ENCODE results near the gene LCMT1. TPM values are rescaled to one million over a fixed set of nuclear protein-coding genes. Genes with fewer than 3 reads are reported as not detected.

Gene LCMT1
- total RNA-seq, 1 experiment from 2014 or later: 44.2 TPM

DNA sequence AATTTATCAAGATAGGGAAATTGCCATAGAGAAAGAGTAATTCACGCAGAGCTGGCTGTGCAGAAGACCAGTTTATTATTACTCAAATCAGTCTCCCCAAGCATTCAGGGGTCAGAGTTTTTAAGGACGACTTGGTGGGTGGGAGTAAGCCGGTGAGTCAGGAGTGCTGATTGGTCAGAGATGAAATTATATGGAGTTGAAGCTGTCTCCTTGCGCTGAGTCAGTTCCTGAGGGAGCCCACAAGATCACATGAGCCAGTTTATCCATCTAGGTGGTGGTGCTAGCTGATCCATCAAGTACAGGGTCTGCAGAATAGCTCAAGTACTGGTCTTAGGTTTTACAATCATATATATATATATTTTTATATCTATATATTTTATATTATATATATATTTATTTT lies 99.2 kb downstream of the LCMT1 start:
- no peak overlapping the region for H3K4me3 ChIP-seq (ENCODE audit: low read depth in 2 of 2, low read length in 2 of 2)
- no peak for ATAC-seq
- H3K36me3 ChIP-seq (ENCODE audit: control insufficient read depth, insufficient read depth, low read length): no peaks in the 10 kb centered on the region
- H3K27ac ChIP-seq (ENCODE audit: low read length): no peak overlapping the region
- no peaks in the 10 kb centered on the region for H3K27me3 ChIP-seq (ENCODE audit: control insufficient read depth, insufficient read depth, low read length)
- no TSS peak for BruUV-seq (replicated peaks)
- in situ Hi-C loops (cut with HindIII; ENCODE audit: low pct_unique_long_range_greater_than_20kb, low sequenced_read_pairs): no loop called here
- no peaks in the 10 kb centered on the region for H3K9me3 ChIP-seq (ENCODE audit: control insufficient read depth, insufficient read depth, low read depth, low read length)
- CTCF ChIA-PET: no interaction called here
- DNase-seq (ENCODE audit: low read depth, low spot score): no peak
- POLR2A ChIA-PET: no interaction called here
- TF ChIP-seq, protein P1, sequence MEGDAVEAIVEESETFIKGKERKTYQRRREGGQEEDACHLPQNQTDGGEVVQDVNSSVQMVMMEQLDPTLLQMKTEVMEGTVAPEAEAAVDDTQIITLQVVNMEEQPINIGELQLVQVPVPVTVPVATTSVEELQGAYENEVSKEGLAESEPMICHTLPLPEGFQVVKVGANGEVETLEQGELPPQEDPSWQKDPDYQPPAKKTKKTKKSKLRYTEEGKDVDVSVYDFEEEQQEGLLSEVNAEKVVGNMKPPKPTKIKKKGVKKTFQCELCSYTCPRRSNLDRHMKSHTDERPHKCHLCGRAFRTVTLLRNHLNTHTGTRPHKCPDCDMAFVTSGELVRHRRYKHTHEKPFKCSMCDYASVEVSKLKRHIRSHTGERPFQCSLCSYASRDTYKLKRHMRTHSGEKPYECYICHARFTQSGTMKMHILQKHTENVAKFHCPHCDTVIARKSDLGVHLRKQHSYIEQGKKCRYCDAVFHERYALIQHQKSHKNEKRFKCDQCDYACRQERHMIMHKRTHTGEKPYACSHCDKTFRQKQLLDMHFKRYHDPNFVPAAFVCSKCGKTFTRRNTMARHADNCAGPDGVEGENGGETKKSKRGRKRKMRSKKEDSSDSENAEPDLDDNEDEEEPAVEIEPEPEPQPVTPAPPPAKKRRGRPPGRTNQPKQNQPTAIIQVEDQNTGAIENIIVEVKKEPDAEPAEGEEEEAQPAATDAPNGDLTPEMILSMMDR (IDR thresholded peaks at IDR 0.05): no peak
- TF ChIP-seq POLR2AphosphoS5 (IDR thresholded peaks at IDR 0.05; ENCODE audit: low read depth, low read length): no peak
- TF ChIP-seq SIN3A (IDR thresholded peaks at IDR 0.05; ENCODE audit: borderline replicate concordance, insufficient read depth, low read depth, low read length): no peak
- TF ChIP-seq, protein P2, sequence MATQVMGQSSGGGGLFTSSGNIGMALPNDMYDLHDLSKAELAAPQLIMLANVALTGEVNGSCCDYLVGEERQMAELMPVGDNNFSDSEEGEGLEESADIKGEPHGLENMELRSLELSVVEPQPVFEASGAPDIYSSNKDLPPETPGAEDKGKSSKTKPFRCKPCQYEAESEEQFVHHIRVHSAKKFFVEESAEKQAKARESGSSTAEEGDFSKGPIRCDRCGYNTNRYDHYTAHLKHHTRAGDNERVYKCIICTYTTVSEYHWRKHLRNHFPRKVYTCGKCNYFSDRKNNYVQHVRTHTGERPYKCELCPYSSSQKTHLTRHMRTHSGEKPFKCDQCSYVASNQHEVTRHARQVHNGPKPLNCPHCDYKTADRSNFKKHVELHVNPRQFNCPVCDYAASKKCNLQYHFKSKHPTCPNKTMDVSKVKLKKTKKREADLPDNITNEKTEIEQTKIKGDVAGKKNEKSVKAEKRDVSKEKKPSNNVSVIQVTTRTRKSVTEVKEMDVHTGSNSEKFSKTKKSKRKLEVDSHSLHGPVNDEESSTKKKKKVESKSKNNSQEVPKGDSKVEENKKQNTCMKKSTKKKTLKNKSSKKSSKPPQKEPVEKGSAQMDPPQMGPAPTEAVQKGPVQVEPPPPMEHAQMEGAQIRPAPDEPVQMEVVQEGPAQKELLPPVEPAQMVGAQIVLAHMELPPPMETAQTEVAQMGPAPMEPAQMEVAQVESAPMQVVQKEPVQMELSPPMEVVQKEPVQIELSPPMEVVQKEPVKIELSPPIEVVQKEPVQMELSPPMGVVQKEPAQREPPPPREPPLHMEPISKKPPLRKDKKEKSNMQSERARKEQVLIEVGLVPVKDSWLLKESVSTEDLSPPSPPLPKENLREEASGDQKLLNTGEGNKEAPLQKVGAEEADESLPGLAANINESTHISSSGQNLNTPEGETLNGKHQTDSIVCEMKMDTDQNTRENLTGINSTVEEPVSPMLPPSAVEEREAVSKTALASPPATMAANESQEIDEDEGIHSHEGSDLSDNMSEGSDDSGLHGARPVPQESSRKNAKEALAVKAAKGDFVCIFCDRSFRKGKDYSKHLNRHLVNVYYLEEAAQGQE (IDR thresholded peaks at IDR 0.05; ENCODE audit: insufficient read depth in 1 of 2, low read depth in 2 of 2, low read length in 1 of 2): no peak
- no peak for TF ChIP-seq TCF7L2 (IDR thresholded peaks at IDR 0.05; ENCODE audit: low read depth, low read length)
- H3K4me1 ChIP-seq (ENCODE audit: control insufficient read depth, insufficient read depth, low read length): no peaks in the 10 kb centered on the region
- intact Hi-C loops (cut with micrococcal nuclease; ENCODE audit: unreplicated experiment): no loop called here

DNA sequence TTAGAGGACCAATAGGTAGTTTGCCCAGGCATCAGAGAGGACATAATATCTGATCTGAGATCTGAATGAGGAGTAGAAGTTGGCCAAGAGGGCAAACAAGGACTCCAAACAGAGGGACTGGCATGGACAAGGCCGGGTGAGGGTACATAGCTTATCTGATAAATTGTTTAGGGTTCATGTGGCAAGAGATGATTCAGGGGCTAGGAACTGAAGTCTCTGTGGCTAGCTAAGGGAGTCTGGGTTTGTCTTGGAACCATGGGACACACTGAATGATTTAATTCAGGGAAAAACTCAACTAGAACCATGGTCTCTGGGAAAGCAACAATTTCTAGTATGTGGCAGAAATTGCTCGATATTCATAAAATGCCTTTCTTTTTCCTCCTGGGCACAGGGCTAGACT lies 101.1 kb downstream of the LCMT1 start:
- ChIA-PET POLR2A (no interaction called here), CTCF (no interaction called here)
- Histone ChIP-seq H3K36me3 (ENCODE audit: control insufficient read depth, insufficient read depth, low read length) (no peaks in the 10 kb centered on the region), H3K4me3 (ENCODE audit: low read depth in 2 of 2, low read length in 2 of 2) (no peak overlapping the region), H3K27me3 (ENCODE audit: control insufficient read depth, insufficient read depth, low read length) (no peaks in the 10 kb centered on the region), H3K9me3 (ENCODE audit: control insufficient read depth, insufficient read depth, low read depth, low read length) (no peaks in the 10 kb centered on the region), H3K27ac (ENCODE audit: low read length) (no peak overlapping the region), H3K4me1 (ENCODE audit: control insufficient read depth, insufficient read depth, low read length) (no peaks in the 10 kb centered on the region)
- TF ChIP-seq POLR2AphosphoS5 (IDR thresholded peaks at IDR 0.05; ENCODE audit: low read depth, low read length) (no peak), TCF7L2 (IDR thresholded peaks at IDR 0.05; ENCODE audit: low read depth, low read length) (no peak), SIN3A (IDR thresholded peaks at IDR 0.05; ENCODE audit: borderline replicate concordance, insufficient read depth, low read depth, low read length) (no peak)
- TF ChIP-seq, protein P2 (IDR thresholded peaks at IDR 0.05; ENCODE audit: insufficient read depth in 1 of 2, low read depth in 2 of 2, low read length in 1 of 2): no peak
- TF ChIP-seq, protein P1 (IDR thresholded peaks at IDR 0.05): no peak
- in situ Hi-C loops (cut with HindIII; ENCODE audit: low pct_unique_long_range_greater_than_20kb, low sequenced_read_pairs): no loop called here
- intact Hi-C loops (cut with micrococcal nuclease; ENCODE audit: unreplicated experiment): no loop called here
- no TSS peak for BruUV-seq (replicated peaks)
- ATAC-seq: no peak
- no peak for DNase-seq (ENCODE audit: low read depth, low spot score)
